SK-N-SH (cell line): Measurements from ENCODE around the gene FOXK2. TPM values are rescaled to one million over a fixed set of nuclear protein-coding genes. Genes with fewer than 3 reads are reported as not detected.

ENCODE experiments used
- CTCF ChIA-PET: fragments of 300-600, 350-600 bp; formaldehyde crosslinking; extraction: SDS; loops from one replicate; lab custom pipeline; 2021; lab: Yijun Ruan, JAX
- POLR2A ChIA-PET: fragments of 350-600 bp; sonication (Branson Sonifier 250); formaldehyde crosslinking; extraction: SDS; loops from one replicate; lab custom pipeline; 2020; ENCODE audit warnings: antibody characterized with exemption, inconsistent platforms; lab: Yijun Ruan, JAX
- DNase-seq: peaks from one replicate; pipeline ENCODE4 v3.0.0; 2012
- H2AFZ ChIP-seq: fragments of 200-600 bp; sonication (generic); 2 replicates; pipeline ENCODE4 v1.8.1; 2016; ENCODE audit warnings: antibody characterized with exemption, mild to moderate bottlenecking, low read depth
- H3F3A ChIP-seq: fragments of 200-600 bp; sonication (generic); replicated peaks from 2 replicates; pipeline ENCODE3; 2016; ENCODE audit warnings: antibody characterized with exemption, mild to moderate bottlenecking; ENCODE audit not compliant: insufficient read depth
- H3K27ac ChIP-seq, 2 experiments: fragments of 200-500 bp in 1 of 2; fragments of 200-600 bp in 1 of 2; sonication (Bioruptor generic) in 1 of 2; sonication (generic), shearing (Covaris generic) in 1 of 2; 2 replicates each; pipeline versions ENCODE4 v1.5.1 to v1.6.1; 2014 to 2016; ENCODE audit warnings: low read depth in 2 of 2, inconsistent platforms in 1 of 2, low read length in 1 of 2, mild to moderate bottlenecking in 1 of 2, mixed read lengths in 1 of 2
- H3K27me3 ChIP-seq: fragments of 200-600 bp; sonication (generic), shearing (Covaris generic); 2 replicates; pipeline ENCODE4 v1.6.1; 2016; ENCODE audit warnings: mixed run types; ENCODE audit not compliant: insufficient read depth
- H3K36me3 ChIP-seq, 2 experiments: fragments of 200-500 bp in 1 of 2; fragments of 200-600 bp in 1 of 2; sonication (Bioruptor generic) in 1 of 2; sonication (generic) in 1 of 2; replicated peaks in 1 of 2; 2 replicates each; pipeline versions ENCODE3 to v1.5.1; 2014 to 2016; ENCODE audit warnings: low read length in 1 of 2, mild to moderate bottlenecking in 1 of 2; ENCODE audit not compliant: insufficient read depth in 2 of 2, control insufficient read depth in 1 of 2
- H3K4me1 ChIP-seq, 2 experiments: fragments of 200-500 bp in 1 of 2; fragments of 200-600 bp in 1 of 2; sonication (Bioruptor generic) in 1 of 2; sonication (generic), shearing (Covaris generic) in 1 of 2; 2 replicates each; pipeline versions ENCODE4 v1.5.1 to v1.6.1; 2014 to 2016; ENCODE audit warnings: low read depth in 1 of 2, low read length in 1 of 2, mixed run types in 1 of 2; ENCODE audit not compliant: insufficient read depth in 2 of 2, control insufficient read depth in 1 of 2
- H3K4me2 ChIP-seq: fragments of 200-600 bp; sonication (generic), shearing (Covaris generic); 2 replicates; pipeline ENCODE4 v1.6.1; 2017; ENCODE audit warnings: mixed run types
- H3K4me3 ChIP-seq, 2 experiments: fragments of 200-500 bp in 1 of 2; fragments of 200-600 bp in 1 of 2; sonication (Bioruptor generic) in 1 of 2; sonication (generic), shearing (Covaris generic) in 1 of 2; 2 replicates each; pipeline versions ENCODE4 v1.5.1 to v1.8.1; 2014 to 2016; ENCODE audit warnings: low read depth in 2 of 2, inconsistent platforms in 1 of 2, low read length in 1 of 2, mild to moderate bottlenecking in 1 of 2, mixed read lengths in 1 of 2, moderate library complexity in 1 of 2
- H3K79me2 ChIP-seq: fragments of 200-600 bp; sonication (generic); 2 replicates; pipeline ENCODE4 v1.8.1; 2017; ENCODE audit warnings: mild to moderate bottlenecking; ENCODE audit not compliant: insufficient read depth
- H3K9ac ChIP-seq: fragments of 200-600 bp; sonication (generic); 2 replicates; pipeline ENCODE4 v1.6.1; 2017; ENCODE audit warnings: mixed run types
- H3K9me2 ChIP-seq: fragments of 200-600 bp; sonication (generic); 2 replicates; pipeline ENCODE4 v1.6.1; 2017; ENCODE audit warnings: mixed run types
- H3K9me3 ChIP-seq: fragments of 200-600 bp; sonication (generic); 2 replicates; pipeline ENCODE4 v1.6.1; 2017; ENCODE audit warnings: mixed run types, mild to moderate bottlenecking, moderate library complexity
- H4K20me1 ChIP-seq: fragments of 200-600 bp; sonication (generic); 2 replicates; pipeline ENCODE4 v1.6.1; 2017; ENCODE audit warnings: mild to moderate bottlenecking, mixed run types; ENCODE audit not compliant: insufficient read depth
- CHD2 ChIP-seq: fragments of 150-350 bp; IDR thresholded peaks from 2 replicates; pipeline ENCODE4 v1.6.1; 2018; ENCODE audit warnings: low read length; ENCODE audit not compliant: partially characterized antibody
- CTCF ChIP-seq: fragments of 200-600 bp; sonication (generic); IDR thresholded peaks from 2 replicates; pipeline ENCODE4 v1.6.1; 2017; ENCODE audit warnings: antibody characterized with exemption, mild to moderate bottlenecking, moderate library complexity
- ELF1 ChIP-seq: IDR thresholded peaks from 2 replicates; pipeline ENCODE4 v1.4.0; 2012
- FOXJ3 ChIP-seq: sonication (generic); formaldehyde crosslinking; IDR thresholded peaks from 2 replicates; pipeline ENCODE4 v1.5.1; 2020; ENCODE audit warnings: mild to moderate bottlenecking, missing genetic modification reagents
- FOXM1 ChIP-seq: IDR thresholded peaks from 2 replicates; pipeline ENCODE4 v1.4.0; 2012; ENCODE audit warnings: low read depth, mild to moderate bottlenecking
- GABPA ChIP-seq: IDR thresholded peaks from 2 replicates; pipeline ENCODE4 v1.4.0; 2012; ENCODE audit warnings: low read depth, mild to moderate bottlenecking
- IRF3 ChIP-seq: fragments of 150-350 bp; IDR thresholded peaks from 2 replicates; pipeline ENCODE4 v1.6.1; 2016; ENCODE audit warnings: mild to moderate bottlenecking, low read depth, low read length
- JUND ChIP-seq: IDR thresholded peaks from 2 replicates; pipeline ENCODE4 v1.4.0; 2012
- MXI1 ChIP-seq: IDR thresholded peaks from 2 replicates; pipeline ENCODE4 v1.6.1; 2012; ENCODE audit warnings: mild to moderate bottlenecking, low read depth, low read length, improper control_type of control experiment
- NRF1 ChIP-seq: IDR thresholded peaks from 2 replicates; pipeline ENCODE4 v1.6.1; 2012; ENCODE audit warnings: low read depth, mild to moderate bottlenecking, low read length
- POLR2AphosphoS5 ChIP-seq: IDR thresholded peaks from 2 replicates; pipeline ENCODE4 v1.6.1; 2012; ENCODE audit warnings: low read depth, low read length
- RAD21 ChIP-seq: IDR thresholded peaks from 2 replicates; pipeline ENCODE4 v1.6.1; 2012; ENCODE audit warnings: mild to moderate bottlenecking, low read length
- RCOR1 ChIP-seq: fragments of 150-350 bp; IDR thresholded peaks from 2 replicates; pipeline ENCODE4 v1.6.1; 2017; ENCODE audit warnings: antibody characterized with exemption, low read length
- TCF12 ChIP-seq: IDR thresholded peaks from 2 replicates; pipeline ENCODE4 v1.4.0; 2012
- USF1 ChIP-seq: IDR thresholded peaks from 2 replicates; pipeline ENCODE4 v1.4.0; 2012; ENCODE audit warnings: low read depth, borderline replicate concordance
- USF2 ChIP-seq: fragments of 150-350 bp; IDR thresholded peaks from 2 replicates; pipeline ENCODE4 v1.6.1; 2017; ENCODE audit warnings: antibody characterized with exemption, low read length, low read depth, borderline replicate concordance
- WGBS: methylation state at CpG from one replicate; pipeline ENCODE4 v1.1.6; 2017; ENCODE audit warnings: low lambda C conversion rate; 5-methylcytosine and 5-hydroxymethylcytosine counted together
- polyA plus RNA-seq, 3 experiments: library from polyadenylated mRNA; depleted of rRNA; stranded (reverse); fragments of >200 nt; gene quantifications; 2 replicates each; pipeline ENCODE4 v1.2.3, GENCODE V29; 2012
- TF ChIP-seq, protein P1 (sequence below): IDR thresholded peaks from 2 replicates; pipeline ENCODE4 v1.6.1; 2012; ENCODE audit warnings: mild to moderate bottlenecking, low read depth, low read length, moderate library complexity

FOXK2 gene
- polyA plus RNA-seq, 1 of the 3 experiments (the other 2 are of a cell fraction) = 36.4 TPM

- H3K9ac ChIP-seq = no peak overlapping the region
- no peak overlapping the region for H3K4me3 ChIP-seq
- peaks cover 27 to 55% of the 10 kb centered on the region in 2 experiments for H3K36me3 ChIP-seq
- no peaks in the 10 kb centered on the region for H3K9me3 ChIP-seq
- peaks cover 60% of the 10 kb centered on the region for H4K20me1 ChIP-seq
- peaks cover 5% of the 10 kb centered on the region for H3F3A ChIP-seq
- POLR2A ChIA-PET = interaction anchor here (0.6 kb wide), 1 partner anchor 205 kb away, joined by 5 read pairs; no protein-coding TSS in a partner anchor
- no peak overlapping the region for H2AFZ ChIP-seq
- no peak overlapping the region for H3K27ac ChIP-seq
- H3K9me2 ChIP-seq = no peaks in the 10 kb centered on the region
- TF ChIP-seq JUND (no peak), MXI1 (no peak), IRF3 (no peak), CTCF (no peak), USF2 (no peak), GABPA (no peak), RCOR1 (no peak), FOXM1 (no peak), RAD21 (no peak), POLR2AphosphoS5 (no peak), ELF1 (no peak), USF1 (no peak)
- TF ChIP-seq, all 33 proteins: peak for 0
- Histone ChIP-seq H3K27me3 (no peaks in the 10 kb centered on the region), H3K4me2 (no peak overlapping the region), H3K79me2 (peaks cover 94% of the 10 kb centered on the region), H3K4me1 (no peaks in the 10 kb centered on the region)
- DNase-seq = no peak
- WGBS = 93% methylated on average over 8 of the region's 8 CpGs
- CTCF ChIA-PET = interaction anchor here (0.6 to 1.4 kb wide), 2 partner anchors 36 to 143 kb away, joined by 3 read pairs; no protein-coding TSS in a partner anchor
Measured at GRCh38 chr17:82632451-82632850, 112.9 kb downstream of the FOXK2 start.

DNA sequence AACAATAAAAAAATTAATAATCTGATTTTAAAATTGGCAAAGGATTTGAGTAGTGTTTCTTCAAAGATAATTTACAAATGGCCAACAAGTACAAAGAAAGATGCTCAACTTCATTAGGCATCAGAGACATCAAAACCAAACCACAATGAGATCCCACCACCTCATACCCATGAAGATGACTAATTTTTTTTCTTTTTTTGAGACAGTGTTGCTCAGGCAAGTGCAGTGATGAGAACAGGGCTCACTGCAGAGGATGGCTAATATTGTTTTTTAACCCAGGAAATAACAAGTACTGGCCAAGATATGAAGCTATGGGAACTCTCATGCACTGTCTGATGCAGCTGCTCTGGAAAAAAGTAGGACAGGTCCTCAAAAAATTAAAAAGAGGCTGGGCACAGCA lies 113.8 kb downstream of the FOXK2 start:
- Histone ChIP-seq H3K79me2 (peaks cover 94% of the 10 kb centered on the region), H3K4me3 (no peak overlapping the region), H3K27me3 (no peaks in the 10 kb centered on the region), H3K27ac (no peak overlapping the region), H3K4me2 (no peak overlapping the region), H4K20me1 (peaks cover 68% of the 10 kb centered on the region), H3F3A (peaks cover 5% of the 10 kb centered on the region), H3K9ac (no peak overlapping the region), H3K36me3 (peaks cover 24 to 52% of the 10 kb centered on the region in 2 experiments), H3K9me2 (no peaks in the 10 kb centered on the region), H2AFZ (no peak overlapping the region), H3K9me3 (no peaks in the 10 kb centered on the region), H3K4me1 (no peaks in the 10 kb centered on the region)
- DNase-seq = no peak
- ChIA-PET POLR2A (no interaction called here), CTCF (no interaction called here)
- no peak for TF ChIP-seq USF2
- TF ChIP-seq JUND = no peak
- TF ChIP-seq NRF1 = no peak
- no peak for TF ChIP-seq TCF12
- TF ChIP-seq FOXJ3 = no peak
- TF ChIP-seq RAD21 = no peak
- no peak for TF ChIP-seq CHD2
- TF ChIP-seq POLR2AphosphoS5 = no peak
- TF ChIP-seq, protein P1, sequence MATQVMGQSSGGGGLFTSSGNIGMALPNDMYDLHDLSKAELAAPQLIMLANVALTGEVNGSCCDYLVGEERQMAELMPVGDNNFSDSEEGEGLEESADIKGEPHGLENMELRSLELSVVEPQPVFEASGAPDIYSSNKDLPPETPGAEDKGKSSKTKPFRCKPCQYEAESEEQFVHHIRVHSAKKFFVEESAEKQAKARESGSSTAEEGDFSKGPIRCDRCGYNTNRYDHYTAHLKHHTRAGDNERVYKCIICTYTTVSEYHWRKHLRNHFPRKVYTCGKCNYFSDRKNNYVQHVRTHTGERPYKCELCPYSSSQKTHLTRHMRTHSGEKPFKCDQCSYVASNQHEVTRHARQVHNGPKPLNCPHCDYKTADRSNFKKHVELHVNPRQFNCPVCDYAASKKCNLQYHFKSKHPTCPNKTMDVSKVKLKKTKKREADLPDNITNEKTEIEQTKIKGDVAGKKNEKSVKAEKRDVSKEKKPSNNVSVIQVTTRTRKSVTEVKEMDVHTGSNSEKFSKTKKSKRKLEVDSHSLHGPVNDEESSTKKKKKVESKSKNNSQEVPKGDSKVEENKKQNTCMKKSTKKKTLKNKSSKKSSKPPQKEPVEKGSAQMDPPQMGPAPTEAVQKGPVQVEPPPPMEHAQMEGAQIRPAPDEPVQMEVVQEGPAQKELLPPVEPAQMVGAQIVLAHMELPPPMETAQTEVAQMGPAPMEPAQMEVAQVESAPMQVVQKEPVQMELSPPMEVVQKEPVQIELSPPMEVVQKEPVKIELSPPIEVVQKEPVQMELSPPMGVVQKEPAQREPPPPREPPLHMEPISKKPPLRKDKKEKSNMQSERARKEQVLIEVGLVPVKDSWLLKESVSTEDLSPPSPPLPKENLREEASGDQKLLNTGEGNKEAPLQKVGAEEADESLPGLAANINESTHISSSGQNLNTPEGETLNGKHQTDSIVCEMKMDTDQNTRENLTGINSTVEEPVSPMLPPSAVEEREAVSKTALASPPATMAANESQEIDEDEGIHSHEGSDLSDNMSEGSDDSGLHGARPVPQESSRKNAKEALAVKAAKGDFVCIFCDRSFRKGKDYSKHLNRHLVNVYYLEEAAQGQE = no peak
